ENCODE results near the gene CDH4. TPM values are rescaled to one million over a fixed set of nuclear protein-coding genes. Genes with fewer than 3 reads are reported as not detected.

CDH4 gene
- total and polyA plus RNA-seq, 2 of the 13 experiments (the other 11 are each of a cell fraction or from before 2014, with no cell fraction given), result not detected

- TF ChIP-seq TRIM22 (IDR thresholded peaks at IDR 0.05) (peak; percentile 99), MAZ (IDR thresholded peaks at IDR 0.05; ENCODE audit: borderline replicate concordance, low read depth, low read length) (no peak), MAZ (CRISPR knock-in tag; IDR thresholded peaks at IDR 0.05; ENCODE audit: low read depth) (no peak), ATF7 (IDR thresholded peaks at IDR 0.05) (peak; percentile 47), ATF7 (CRISPR knock-in tag; IDR thresholded peaks at IDR 0.05) (no peak), FOXA1 (IDR thresholded peaks at IDR 0.05) (0 out of 2 replicates have a peak, but pooled peaks have one; percentile 49), FOXA1 (CRISPR knock-in tag; IDR thresholded peaks at IDR 0.05) (no peak), NFRKB (IDR thresholded peaks at IDR 0.05) (0 out of 2 replicates have a peak, but pooled peaks have one; percentile 27), HIVEP1 (CRISPR knock-in tag; IDR thresholded peaks at IDR 0.05) (no peak), ZFX (CRISPR knock-in tag; IDR thresholded peaks at IDR 0.05; ENCODE audit: low read depth) (no peak), ZNF3 (CRISPR knock-in tag; IDR thresholded peaks at IDR 0.05) (no peak), MAF1 (CRISPR knock-in tag; IDR thresholded peaks at IDR 0.05; ENCODE audit: borderline replicate concordance) (no peak), EP300 (IDR thresholded peaks at IDR 0.05; ENCODE audit: low read depth in 2 of 2, low read length in 2 of 2) (no peak), EP300 (CRISPR knock-in tag; IDR thresholded peaks at IDR 0.05; ENCODE audit: borderline replicate concordance) (no peak), RAD51 (IDR thresholded peaks at IDR 0.05; ENCODE audit: borderline replicate concordance) (0 out of 2 replicates have a peak, but pooled peaks have one; percentile 26), ZNF407 (CRISPR knock-in tag; IDR thresholded peaks at IDR 0.05; ENCODE audit: not compliant biosample characterization) (no peak), ELF3 (CRISPR knock-in tag; IDR thresholded peaks at IDR 0.05) (no peak), NBN (conservative IDR thresholded peaks at IDR 0.05) (0 out of 2 replicates have a peak, but pooled peaks have one; percentile 64), TFDP1 (CRISPR knock-in tag; IDR thresholded peaks at IDR 0.05; ENCODE audit: borderline replicate concordance) (no peak), PLSCR1 (CRISPR knock-in tag; IDR thresholded peaks at IDR 0.05; ENCODE audit: borderline replicate concordance) (no peak), MLLT10 (CRISPR knock-in tag; IDR thresholded peaks at IDR 0.05) (no peak), PLRG1 (conservative IDR thresholded peaks at IDR 0.05) (peak; percentile 93), ZNF282 (IDR thresholded peaks at IDR 0.05; ENCODE audit: partially characterized antibody) (peak; percentile 96)
Measured at GRCh38 chr20:61577065-61577464, 325.0 kb downstream of the CDH4 start (continued).

Data from HepG2 (cell line).